COLO829 (cell line): ENCODE data around the gene RERGL.
"Not testable (repeated sequence)": the region's sequence is repeated elsewhere in the genome, so short reads cannot be mapped to it uniquely, and the experiment has no call there.

Experiments
- DNase-seq: peaks from one replicate; pipeline ENCODE4 v3.0.0; 2012; ENCODE audit warnings: low spot score

The RERGL gene

DNA sequence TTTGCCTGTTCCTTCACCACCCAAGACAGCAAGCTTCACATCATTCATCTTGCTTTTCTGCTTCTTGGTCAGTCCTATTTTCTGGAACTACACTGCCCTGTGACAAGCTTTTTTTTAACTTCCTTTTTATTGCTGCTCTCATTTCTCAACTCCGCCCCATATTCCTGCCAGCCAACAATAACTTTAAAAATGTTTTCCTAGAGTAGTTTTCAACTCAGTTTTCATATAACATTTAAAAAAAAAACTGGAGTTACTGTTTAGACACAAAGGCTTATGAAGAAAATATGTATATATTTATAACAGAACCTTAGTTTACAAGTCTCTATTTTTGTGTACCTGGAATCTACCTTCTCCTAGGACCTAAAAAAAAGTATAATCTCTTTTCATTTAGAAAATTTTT, at the start of gene RERGL:
Gene RERGL (minus strand): TSS at position 101 of the 400 bp plus-strand sequence. CDS start 53 bp downstream, at position 48.
- DNase-seq: no peak

- DNase-seq: no peak
These were observed 49.3 kb upstream of the RERGL start for GRCh38 chr12:18139254-18139653.

GRCh38 chr12:18135509-18135908, 45.5 kb upstream of the RERGL start:
- no peak for DNase-seq

- no peak for DNase-seq
These were observed 45.1 kb upstream of the RERGL start for GRCh38 chr12:18135086-18135485.

DNA sequence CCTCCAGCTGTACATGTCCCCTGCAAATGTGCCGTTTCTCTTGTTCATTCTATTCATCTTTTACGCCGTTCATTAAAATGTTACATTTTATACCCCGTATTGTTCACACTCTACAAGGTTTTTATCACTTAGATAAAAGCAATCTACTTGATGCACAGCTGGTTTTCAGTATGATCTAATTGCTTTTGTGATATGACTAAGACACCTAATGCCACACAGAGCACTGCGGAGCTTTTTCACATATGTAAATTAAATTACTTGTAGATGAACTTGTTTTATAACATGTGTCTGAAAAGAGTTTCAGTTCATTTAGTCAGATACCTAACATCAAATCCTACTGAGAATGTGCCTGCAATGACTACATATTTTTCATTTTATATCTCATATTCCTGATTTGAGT, 40.9 kb upstream of the RERGL start:
- no peak for DNase-seq

DNA sequence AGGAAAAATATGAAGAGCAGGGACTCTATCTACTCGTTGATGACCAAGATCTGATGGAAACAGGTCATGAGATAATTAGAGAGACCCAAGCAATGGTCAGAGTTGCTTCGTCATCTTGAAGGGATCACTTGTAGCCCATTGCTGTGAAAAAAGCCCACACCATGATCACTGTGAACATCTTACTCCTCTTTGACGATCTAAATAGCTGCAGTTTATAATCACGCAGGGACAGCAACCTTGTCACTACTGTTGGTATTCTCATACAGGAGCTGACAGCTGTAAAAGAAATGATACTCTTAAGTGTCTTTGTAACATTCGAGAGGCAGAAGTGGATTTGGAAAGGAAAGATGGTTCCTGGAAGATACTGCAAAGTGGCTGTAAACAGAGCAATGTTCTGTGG, 33.7 kb upstream of the RERGL start:
- DNase-seq: no peak

DNA sequence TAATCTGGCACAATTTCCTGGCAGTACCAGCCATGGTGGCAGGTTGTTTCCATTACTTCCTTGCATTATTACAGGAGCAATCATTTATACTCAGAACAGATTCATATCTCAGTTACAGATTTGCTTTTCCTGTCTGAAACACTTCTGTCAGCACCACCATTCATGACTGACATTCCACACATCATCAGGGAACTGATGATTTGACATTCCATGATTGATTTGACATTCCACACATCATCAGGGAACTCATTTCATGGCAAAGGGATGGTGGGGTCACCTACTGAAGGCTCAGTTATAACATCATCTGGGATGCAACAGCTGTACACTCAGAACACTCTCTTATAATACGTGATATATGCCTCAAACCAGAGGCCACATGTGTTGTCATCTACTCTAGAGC, 30.9 kb upstream of the RERGL start:
- no peak for DNase-seq

DNA sequence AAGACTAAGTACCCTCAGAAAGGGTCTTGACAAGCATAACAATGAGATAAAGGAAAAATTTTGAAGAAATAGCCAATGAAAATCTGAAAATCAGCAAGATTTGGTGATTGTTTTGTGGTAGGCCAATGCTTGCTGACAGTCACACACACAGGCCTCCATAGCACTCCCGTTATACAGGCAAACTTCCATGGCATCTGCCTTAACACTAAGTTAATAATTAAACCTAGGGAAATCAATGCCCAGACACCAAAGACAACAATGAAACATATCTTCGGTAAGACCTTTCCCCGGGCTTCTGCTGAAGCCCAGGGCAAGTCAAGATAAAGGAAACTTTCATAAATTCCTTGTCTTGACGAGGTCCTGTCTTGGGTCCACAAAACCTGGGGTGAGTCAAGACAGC, 18.6 kb upstream of the RERGL start:
- no peak for DNase-seq

DNA sequence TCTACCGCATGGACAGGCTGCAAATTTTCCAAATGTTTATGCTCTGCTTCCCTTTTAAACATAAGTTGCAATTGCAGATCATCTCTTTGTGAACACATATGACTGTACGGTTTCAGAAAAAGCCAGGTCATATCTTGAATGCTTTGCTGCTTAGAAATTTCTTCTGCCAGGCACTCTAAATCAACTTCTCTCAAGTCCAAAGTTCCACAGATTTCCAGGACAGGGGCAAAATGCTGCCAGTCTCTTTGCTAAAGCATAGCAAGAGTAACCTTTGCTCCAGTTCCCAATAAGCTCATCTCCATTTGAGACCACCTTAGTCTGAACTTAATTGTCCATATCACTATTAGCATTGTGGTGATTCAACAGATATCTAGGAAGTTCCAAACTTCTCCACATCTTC, 13.6 kb upstream of the RERGL start:
- no peak for DNase-seq

DNA sequence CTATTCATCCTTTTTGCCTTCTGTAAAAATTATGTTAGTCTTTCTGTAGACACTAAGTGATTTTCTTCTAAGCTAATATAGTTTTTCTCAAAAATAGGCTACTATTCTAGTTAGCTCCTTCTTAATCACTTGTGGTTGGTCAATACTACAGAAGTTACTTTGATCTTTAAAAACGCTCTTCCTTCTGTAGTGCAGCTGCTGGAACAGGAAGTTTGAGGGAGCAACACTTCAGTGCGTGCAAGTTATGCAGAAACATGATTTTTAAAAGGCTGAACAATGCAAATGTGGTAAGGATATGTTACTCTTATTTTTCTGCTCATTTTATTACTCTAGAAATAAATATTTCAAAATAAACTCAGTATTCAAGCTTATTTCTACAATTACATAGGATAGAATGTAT, 11.1 kb upstream of the RERGL start:
- DNase-seq: no peak

DNA sequence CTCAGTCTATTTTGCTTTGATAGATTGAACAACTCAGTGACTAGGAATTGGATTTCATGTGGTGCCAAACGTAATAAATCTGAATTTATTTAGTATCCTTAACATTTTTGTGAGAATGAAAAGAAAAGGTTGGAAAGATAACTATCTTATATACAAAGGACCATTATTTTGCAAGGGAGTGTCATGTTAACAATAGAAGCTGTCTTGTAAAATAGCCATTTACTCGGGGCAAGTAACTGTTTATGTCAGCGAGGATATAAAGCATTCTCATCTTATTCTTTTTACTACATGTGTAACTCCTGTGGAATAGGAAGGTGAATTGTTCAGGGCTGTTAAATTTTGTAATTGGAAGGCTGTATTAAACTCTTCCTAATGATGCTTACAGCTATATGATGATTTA, 5.9 kb downstream of the RERGL start:
- no peak for DNase-seq

- DNase-seq: no peak
These were observed 10.3 kb downstream of the RERGL start for GRCh38 chr12:18079541-18080246.

- no peak for DNase-seq
These were observed 16.0 kb downstream of the RERGL start for GRCh38 chr12:18074001-18074400.

GRCh38 chr12:18072723-18073122, 17.3 kb downstream of the RERGL start:
- DNase-seq: no peak

- DNase-seq: no peak
These were observed 18.7 kb downstream of the RERGL start for GRCh38 chr12:18071336-18071735.

GRCh38 chr12:18068355-18068754, 21.6 kb downstream of the RERGL start:
- no peak for DNase-seq

- no peak for DNase-seq
These were observed 23.3 kb downstream of the RERGL start for GRCh38 chr12:18066666-18067065.

GRCh38 chr12:18062867-18063266, 27.1 kb downstream of the RERGL start:
- DNase-seq: not testable (repeated sequence)

DNA sequence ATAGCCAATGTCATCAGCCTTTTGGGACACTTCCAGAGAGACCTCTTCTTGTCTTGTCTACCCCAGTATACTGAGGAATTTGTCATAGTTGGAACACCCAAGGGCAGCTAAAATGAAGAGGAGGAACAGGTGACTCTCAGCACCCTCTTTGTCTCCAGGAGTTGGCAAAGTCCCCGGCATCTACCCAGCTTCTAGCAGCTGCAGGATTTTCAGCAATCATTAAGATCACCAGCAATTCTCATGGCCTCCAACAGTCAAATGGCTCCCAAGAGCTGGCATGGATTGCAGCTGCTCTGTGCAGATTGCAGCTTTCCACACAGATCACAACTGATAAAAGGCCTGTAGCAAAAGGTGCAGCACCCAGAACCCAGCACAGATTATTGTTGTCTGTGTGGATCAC, 32.9 kb downstream of the RERGL start:
- no peak for DNase-seq

DNA sequence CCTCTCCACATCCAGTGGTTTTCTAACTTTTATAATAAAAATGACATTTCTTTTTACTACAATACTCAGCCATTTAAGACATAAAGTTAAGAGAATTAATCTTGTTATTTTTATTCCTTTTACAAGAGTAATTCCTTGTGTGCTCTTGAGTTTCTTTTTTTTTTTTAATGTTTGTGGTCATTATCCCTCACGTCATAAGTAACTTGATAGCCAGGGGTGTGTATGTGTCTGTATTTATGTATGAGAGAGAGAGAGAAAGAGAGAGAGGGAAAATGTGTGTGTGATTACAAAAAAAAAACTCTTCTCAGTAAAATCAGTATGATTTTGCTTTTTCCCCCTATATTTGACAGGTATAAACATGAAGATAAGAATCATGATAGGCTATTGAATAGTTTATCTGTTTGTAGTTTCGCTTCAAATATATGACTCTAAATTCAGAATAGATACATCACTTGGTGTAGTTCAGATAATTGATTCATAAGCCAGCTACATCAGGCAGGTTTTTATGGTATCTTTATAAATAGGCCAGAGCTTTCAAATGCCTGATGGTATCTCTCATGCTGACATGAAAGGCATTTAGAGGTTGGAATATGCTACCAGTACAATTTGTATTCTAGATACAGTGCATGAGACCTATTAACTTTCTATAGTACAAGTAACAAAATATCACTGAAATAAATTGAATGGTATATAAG, 34.9 kb downstream of the RERGL start:
- no peak for DNase-seq

DNA sequence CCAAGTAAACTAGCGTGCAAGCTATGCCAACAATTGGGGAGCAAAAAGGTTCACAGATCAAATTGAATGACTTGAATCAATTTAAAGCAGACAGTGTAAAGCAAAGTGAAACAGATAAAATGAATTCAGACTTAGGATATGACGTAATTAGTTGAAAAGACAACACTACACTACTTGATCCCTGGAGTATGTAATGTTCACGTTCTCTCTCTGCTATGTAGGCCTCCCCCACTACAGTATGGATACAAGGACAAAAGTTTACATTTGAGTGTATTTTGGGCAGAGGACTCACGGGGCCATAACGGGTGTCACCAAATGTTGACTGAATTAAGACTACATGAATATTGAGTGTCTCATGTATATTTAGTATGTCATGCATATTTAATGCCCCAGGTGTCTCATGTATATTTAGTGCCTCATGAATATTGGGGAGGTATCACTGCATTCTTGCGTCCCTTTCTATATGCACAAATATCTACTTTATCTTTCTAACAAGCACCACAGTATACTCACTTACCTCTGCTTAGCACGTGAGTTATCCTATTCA, 44.5 kb downstream of the RERGL start:
- DNase-seq: no peak

DNA sequence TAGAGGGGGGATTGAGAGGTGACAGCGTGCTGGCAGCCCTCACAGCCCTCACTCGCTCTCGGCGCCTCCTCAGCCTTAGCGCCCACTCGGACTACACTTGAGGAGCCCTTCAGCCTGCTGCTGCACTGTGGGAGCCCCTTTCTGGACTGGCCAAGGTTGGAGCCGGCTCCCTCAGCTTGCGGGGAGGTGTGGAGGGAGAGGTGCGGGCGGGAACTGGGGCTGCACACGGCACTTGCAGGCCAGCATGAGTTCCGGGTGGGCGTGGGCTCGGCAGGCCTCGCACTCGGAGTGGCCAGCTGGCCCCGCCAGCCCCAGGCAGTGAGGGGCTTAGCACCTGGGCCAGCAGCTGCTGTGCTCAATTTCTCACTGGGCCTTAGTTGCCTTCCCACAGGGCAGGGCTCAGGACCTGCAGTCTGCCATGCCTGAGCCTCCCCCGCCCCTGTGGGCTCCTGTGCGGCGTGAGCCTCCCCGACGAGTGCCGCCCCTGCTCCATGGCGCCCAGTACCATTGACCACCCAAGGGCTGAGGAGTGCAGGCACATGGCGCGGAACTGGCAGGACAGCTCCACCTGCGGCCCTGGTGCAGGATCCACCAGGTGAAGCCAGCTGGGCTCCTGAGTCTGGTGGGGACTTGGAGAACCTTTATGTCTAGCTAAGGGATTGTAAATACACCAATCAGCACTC, 49.8 kb downstream of the RERGL start:
- not testable (repeated sequence) for DNase-seq
